NOMO-1 (cell line): Measurements from ENCODE around the gene PDZD8.
A peak's percentile ranks its signal among the peaks of the same experiment; 100 is the strongest.
"Not testable (repeated sequence)": the region's sequence is repeated elsewhere in the genome, so short reads cannot be mapped to it uniquely, and the experiment has no call there.

Experiments used
- DNase-seq, 2 experiments: peaks; one replicate each; lab custom pipeline; 2025; ENCODE audit not compliant: unreplicated experiment in 2 of 2; lab: John Stamatoyannopoulos, UW

The PDZD8 gene

DNA sequence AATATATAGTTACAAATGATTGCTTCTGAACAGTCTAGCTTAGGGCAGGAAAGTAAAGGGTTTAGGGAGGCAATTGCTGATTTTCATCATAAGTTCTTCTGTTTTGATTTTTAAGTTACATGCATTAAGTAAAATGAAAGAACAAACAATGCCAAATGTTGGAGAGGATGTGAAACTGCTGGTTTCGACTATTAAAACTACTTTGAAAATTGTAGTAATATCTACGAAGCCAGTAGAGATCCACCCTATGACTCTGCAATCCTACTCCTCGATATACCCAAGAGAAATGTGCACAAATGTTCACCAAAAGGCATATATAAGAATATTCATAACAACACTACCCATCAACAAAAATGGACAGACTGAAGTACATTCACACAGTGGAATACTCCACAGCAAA lies 24.3 kb downstream of the PDZD8 start:
- DNase-seq: peak; percentile 16 to 49

DNA sequence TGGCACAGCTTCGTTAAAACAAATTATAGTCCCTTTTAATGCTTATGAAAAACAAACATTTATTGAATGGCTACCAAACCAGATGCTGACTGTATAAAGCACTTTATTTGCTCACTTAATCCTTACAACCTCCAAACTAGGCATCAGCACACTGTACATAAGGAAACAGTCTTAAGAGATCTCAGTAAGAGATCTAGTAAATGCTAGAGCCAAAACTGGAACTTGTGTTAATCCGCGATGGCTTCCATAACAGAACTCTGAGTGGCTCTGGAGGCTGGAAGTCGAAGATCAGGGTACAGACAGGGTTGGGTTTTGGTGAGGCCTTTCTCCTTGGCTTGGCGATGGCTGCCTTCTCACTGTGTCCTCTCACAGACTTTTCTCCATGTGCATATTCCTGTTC lies 27.0 kb downstream of the PDZD8 start:
- DNase-seq: no peak

DNA sequence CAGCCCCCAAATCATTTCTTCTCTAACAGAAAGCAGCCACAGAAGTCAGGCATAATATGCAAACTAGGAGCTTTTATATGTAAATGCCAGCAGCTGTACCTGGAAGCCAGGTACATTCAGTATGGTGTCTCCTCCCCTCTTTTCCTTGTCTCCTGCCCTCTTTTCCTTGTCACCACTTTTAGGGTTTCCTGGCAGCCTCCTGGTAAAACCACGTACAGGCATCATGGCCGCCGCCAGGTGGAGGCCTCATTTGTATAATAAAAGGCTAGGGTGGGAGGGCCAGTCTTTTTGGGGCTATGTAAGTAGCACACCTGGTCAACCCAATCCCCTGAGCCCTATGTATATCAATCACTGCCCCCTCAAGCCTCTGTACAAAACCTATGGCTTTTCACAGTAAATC lies 28.7 kb downstream of the PDZD8 start:
- DNase-seq: no peak

DNA sequence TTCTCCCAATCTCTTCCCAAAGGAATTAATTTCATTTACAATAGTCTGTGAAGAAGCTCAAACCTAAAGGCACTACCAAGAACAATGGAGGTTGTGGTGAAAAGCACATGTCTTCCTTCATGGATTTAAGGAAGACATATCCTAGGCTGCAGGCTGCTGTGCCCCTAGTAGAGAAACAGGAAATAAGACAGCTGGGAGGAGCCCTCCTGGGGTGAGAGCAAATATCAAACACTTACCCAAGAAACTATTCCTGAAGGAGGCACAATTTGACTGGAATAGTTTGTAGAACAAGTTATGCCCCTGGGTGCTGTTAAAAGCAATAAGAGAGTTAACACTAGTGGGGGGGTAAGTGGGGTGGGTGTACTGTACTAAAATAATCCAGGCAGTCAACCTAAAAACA lies 30.1 kb downstream of the PDZD8 start:
- no peak for DNase-seq

DNA sequence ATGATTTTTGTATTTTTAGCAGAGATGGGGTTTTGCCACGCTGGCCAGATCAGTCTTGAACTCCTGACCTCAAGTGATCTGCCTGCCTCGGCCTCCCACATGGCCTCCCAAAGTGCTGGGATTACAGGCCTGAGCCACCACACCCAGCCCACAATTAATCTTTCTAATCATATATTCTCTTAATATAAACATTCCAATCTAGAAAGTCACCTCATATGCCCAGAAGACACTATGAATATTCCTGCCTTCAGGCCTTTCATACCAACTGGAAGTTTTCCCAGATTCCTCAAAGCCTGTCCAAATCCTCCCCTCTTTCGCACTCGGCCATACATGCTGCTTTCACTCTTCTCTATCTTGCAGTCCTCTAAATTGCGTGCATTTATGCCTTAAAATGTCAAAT lies 32.6 kb downstream of the PDZD8 start:
- no peak for DNase-seq

DNA sequence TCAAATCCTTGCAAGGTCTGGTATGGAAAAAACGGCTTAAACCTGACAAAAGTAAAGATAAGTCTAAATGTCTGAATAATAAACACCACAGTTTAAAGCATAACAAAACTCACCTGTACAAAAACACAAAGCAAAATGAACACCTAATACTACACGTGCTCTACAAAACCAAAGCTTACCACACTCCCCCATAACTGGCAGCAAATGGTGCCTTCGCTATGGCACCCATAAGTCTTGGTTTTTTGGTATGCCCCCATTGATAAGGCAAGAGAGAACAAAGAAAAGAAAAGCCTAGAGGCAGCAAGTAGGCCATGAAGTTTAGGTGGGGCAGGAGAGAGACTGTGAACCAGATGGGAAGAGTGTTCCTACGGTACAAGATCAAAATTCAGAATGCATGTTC lies 34.2 kb downstream of the PDZD8 start:
- DNase-seq: no peak

DNA sequence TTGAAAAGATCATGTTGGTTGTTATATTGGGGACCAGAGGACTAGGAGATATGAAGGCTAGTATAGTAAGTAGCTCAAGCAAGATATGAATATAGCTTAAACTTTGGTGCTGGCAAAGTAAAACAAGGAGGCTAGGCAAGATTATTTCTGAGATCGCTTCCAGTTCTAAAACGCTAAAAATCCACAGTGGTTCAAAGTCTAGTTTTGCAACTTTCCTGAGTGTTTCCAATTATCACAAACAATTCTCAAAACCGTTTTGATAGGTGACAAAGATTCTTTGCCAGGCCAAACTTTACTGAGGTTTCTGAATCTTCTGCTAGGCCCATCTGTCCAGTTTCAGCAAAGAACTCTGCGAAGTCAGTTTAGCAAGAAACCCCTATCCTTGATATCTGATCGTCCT lies 35.3 kb downstream of the PDZD8 start:
- DNase-seq: no peak

DNA sequence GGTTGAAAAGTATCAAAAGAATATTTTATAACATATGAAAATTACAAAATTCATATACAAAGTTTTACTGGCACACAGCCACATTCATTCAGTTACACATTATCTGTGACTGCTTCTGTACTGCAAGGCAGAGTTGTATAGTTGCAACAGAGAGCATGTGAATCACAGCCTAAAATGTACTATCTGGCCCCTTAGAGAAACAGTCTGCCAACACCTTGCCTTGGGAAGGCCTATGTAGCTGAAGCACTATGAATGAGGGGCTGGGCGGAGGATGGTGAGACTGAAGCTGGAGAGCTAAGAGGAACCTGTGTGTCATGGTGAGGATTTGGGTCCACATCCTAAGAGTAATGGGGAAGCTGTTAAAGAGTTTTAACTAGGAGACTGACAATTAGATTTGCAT lies 35.7 kb downstream of the PDZD8 start:
- no peak for DNase-seq

DNA sequence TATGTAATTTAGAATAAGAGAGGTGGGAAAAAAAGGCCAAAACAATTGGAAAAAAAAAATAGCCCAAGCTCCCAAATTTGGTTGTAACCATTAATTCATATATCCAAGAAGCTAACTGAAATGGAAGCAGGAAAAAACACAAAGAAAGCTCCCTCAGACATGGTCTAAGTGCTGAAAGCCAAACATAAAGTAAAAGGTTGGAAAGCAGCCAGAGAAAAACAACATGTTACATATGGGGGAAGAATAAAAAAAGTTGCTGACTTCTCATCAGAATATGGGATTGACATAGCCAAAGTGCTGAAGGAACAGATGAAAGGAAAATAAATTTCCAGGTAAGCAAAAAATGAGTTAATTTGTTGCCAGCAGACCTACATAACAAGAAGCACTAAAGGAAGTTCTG lies 40.3 kb downstream of the PDZD8 start:
- no peak for DNase-seq

DNA sequence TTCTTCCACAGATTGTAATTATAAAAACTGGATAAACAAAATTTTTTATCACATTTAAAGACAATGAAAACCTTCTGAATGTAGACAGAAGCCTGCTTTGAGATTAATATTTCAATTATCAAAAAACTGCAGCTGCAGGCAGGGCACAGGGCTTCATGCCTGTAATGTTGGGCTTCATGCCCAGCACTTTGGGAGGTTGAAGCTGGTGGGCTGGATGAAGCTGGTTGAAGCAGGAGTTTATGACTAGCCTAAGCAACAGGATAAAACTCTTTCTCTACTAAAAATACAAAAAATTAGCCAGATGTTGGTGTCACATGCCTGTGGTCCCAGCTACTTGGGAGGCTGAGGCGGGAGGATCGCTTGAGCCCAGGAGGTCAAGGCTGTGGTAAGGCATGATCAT lies 41.2 kb downstream of the PDZD8 start:
- DNase-seq: no peak

DNA sequence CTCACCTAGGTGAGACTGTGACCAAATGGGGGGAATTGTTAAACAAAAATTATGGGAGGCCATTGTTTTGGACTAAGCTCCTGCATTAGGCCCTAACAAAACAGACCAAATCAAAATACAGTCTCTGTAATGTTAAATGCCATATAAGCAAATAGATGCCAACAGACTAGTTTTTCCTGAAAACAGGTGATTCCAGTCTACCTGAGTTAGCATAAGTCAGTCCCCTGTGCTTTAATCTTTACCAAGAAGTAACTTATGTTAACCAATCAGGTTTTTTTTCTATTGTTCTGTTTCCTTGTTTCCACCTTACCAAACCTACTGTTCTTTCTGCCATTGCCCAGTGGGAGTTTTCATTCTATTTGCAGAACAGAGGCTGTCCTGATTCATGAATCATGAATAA lies 48.0 kb downstream of the PDZD8 start:
- DNase-seq: no peak

DNA sequence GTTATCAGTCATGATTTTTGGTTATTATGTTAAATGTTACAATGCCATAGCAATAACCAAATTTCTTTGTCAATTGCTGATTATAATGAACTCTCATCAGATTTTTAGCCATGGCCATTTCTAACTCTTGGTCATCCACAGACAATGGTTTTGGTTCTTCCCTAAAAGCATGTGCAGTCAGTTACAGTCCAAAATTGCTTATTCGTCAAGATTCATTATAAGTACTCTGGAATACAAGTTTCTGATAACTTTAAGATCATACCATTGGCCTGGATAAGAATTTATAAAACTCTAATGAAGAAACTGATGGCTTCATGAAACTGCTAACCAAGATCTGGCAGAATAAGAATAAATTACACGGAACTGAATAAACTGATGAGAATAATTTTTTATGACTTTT lies 50.9 kb downstream of the PDZD8 start:
- no peak for DNase-seq

DNA sequence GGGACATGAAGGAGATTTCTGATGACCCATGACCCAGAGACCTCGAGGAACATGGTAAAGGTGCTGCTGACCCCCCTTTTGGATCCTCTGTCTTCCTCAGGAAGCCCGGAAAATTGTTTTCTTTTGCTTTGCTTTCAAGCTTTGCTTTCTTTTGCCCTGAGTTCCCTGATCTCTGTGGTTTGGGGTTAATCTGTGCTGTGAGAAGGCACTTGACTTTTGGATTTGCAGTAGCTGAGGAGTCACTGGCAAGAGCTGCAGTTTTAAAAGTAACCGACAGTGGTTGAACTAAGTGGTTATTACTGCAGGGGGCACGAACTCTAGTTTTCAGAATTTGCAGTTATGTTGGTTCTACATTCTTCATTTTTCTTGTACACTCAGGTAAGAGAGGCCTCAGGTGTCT lies 53.0 kb downstream of the PDZD8 start:
- no peak for DNase-seq

DNA sequence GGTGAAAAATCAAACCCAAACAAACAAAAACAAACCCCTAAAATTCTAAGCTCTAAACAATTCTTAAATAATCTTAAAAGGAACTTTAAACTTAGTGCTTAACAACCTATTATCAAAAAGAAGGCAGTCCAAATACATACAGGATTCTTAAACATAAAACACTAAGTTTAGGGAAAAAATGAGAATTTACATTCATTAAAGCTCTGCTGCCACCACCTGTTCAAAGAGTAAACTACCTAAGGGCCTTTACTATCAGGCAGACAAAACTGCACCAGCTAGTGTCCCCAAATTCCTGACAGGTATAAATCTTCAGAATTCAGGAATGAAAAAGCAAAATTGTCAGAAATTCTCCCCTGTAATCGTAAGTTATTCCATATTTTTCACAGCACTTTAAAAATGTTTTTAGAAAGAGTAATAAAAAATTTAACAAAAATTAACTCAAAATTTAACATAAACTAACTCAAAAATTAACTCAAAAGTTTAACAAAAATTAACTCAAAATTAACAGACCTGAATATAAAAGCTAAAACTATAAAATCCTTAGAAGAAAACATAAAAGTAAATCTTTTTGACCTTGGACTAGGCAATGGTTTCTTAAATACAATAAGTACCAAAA lies 55.1 kb downstream of the PDZD8 start:
- DNase-seq: peak; percentile 8 to 48

DNA sequence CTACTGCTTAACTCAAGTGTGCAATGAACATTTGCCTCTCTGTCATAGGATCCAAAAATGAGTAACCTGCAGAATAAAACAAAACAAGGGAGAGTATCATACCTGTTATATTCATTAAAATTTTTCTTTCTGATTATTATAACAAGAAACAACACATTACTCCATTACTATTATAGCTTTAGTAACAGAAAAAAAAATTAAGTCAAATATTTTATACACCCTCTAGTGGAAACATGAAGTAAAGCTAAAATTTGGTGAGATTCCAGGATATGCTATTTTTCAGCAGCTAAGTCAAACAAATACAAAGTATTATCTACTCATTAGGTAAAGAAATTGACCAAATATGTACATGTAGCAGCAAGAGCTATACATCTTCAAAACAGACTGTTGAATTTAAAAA lies 56.3 kb downstream of the PDZD8 start:
- DNase-seq: no peak

DNA sequence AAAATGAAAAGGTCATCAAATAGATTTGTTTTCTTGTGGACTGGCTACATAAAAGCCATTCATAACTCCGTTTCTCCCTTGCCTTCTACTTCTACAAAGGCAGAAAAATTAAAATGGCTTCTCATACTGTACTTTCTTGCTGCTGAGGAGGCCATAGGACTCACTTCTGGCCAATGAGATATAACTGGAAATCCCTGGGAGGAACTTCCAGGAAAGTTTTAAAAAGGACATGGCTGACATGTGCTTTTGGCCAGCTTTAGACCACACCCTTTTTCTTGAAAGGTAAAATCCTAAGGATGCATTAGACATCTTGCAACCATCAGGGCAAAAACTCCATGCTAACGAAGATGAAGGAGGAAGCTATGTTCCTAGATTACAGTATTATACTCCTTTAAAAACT lies 58.5 kb downstream of the PDZD8 start:
- DNase-seq: no peak

DNA sequence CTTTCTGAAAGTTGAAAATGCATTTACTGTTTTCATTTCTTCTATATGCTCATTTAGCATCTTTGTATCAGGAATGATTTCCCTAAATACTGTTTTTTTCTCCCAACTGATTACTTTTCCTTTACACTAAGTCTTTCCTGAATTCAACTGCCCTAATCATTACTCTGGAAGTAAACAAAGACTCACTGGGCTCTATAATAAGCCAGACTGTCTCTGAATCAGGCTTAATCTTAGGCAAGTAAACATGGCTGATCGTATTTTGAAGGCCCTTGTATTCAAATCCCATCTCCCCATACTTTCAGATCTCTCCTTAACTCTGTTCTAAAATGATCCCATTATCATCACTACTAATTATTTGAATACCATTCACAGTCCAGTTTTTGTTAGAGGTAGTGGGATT lies 61.6 kb downstream of the PDZD8 start:
- no peak for DNase-seq

DNA sequence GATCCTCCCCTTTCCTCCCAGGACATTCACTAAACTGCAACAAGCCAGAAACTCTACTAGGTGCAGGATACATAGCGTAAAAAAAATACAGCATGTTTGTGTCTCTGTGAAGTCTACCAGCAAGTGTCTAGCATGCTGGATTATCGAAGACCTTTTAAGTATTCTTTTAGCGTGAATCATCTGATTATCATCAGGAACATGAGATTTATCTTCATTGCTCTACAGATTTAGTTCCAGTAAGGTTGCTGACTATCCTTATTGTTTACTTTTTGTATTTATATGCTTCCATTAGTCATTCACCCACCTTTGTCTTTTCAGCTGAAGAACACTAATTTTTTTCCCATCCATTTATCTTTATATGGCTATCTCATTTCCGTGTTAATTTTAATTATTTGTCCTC lies 62.8 kb downstream of the PDZD8 start:
- no peak for DNase-seq

DNA sequence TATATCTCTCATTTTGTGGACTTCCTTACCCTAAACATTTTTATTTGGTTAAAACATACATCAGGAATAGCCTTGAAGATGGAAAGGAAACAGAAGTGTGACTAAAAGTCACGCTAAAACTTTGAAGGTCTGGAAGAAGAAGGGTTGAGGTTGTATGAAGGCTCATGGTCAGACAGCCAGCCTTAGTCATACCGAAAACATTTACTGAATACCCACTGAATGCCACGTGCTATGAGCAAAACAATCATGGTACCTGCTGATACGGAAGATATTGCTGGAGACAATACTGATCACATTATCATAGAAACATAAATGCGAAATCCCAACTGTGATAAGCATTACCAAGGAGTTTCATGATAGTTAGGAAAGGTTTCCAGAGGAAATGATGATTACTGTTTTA lies 64.0 kb downstream of the PDZD8 start:
- DNase-seq: no peak

DNA sequence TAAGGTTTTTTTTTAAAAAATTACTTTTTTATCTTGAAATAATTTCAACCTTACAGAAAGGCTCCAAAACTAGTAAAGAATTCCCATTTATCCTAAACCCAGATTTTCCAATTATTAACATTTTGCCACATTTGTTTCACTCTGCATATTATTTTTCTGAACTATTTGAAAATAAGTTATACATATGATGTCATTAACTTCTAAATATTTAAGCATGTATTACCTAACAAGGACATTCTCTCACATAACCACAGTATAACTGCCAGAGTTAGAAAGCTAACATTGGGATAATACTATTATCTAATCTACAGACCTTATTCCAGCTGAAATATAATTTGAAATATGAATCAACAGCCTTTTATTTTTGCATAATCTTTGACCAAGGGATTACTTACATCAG lies 68.6 kb downstream of the PDZD8 start:
- no peak for DNase-seq

DNA sequence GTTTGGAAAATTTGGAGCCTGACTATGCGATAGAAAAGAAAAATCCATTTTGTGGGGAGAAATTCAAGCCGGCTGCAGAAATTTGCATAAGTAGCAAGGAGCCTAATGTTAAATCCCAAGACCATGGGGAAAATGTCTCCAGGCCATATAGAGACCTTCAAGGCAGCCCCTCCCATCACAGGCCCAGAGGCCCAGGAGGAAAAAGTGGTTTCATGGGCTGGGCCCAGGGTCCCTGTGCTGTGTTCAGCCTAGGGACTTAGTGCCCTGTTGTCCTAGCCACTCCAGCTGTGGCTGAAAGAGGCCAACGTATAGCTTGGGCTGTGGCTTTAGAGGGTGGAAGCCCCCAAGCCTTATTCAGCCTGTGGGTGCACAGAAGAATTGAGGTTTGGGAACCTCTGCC lies 71.8 kb downstream of the PDZD8 start:
- DNase-seq: not testable (repeated sequence)

DNA sequence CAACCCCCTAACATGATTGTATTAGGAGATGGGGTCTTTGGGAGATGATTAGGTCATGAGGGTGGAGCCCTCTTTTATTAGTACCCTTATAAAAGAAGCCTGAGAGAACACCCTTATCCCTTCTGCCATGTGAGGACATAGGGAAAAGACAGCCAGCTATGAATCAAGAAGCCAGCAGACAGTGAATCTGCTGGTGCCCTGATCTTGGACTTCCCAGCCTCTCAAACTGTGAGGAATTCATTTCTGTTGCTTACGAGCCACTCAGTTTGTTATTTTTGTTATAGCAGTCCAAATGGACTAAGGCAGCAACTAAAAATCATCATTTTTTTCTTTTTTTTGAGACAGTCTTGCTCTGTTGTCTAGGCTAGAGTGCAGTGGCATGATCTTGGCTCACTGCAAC lies 74.6 kb downstream of the PDZD8 start:
- no peak for DNase-seq

DNA sequence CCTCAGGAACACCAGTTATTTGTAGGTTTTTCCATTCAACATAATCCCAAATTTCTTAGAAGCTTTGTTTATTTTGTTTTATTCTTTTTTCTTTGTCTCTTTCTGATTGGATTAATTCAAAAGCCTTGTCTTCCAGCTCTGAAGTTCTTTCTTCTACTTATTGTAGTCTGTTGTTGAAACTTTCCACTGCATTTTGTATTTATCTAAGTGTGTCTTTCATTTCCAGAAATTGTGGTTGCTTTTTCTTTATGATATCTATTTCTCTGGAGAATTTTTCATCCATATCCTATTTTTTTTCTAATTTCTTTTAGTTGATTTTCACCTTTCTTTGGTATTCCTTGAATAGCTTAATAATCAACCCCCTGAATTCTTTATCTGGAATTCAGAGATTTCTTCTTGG lies 75.8 kb downstream of the PDZD8 start:
- no peak for DNase-seq

DNA sequence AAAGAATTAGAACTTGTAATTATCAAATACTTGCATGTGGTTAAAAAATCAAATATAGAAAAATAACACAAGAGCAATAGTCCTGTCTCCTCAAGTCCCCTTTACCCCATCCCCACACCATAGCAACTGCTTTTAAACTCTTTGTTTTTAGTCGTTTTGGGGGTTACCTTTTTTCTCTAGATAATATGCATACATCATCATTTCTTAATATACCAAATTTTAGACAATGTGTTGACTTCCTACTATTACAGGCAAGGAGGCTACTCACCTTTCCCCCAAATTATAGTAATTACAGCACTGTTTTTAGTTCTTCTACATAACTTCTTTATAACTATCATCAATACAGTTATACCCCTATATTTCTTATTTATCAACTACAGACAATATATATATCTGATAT lies 77.0 kb downstream of the PDZD8 start:
- no peak for DNase-seq
